Stimulated activated CD8-positive, alpha-beta memory T cell treated with anti-CD3 and anti-CD28 coated beads, Interleukin-7, amount 100 ng/mL, for 24 hours (primary cell): ENCODE measurements around the gene LSM14B.
A peak's percentile ranks its signal among the peaks of the same experiment; 100 is the strongest.
"Not testable (repeated sequence)": the region's sequence is repeated elsewhere in the genome, so short reads cannot be mapped to it uniquely, and the experiment has no call there.

Experiments
- DNase-seq: peaks from one replicate; pipeline ENCODE4 v3.0.0-alpha.2; 2020; ENCODE audit warnings: low read depth

Gene LSM14B

GRCh38 chr20:62121776-62122653, at the start of gene LSM14B:
Gene LSM14B (plus strand): TSS chr20:62122475. CDS start chr20:62122667, 192 bp downstream.
- peak; percentile 93 for DNase-seq

- no peak for DNase-seq
These were observed 49.0 kb upstream of the LSM14B start for GRCh38 chr20:62073323-62073722.

GRCh38 chr20:62079166-62079565, 43.1 kb upstream of the LSM14B start:
- DNase-seq: no peak

- DNase-seq: no peak
These were observed 41.9 kb upstream of the LSM14B start for GRCh38 chr20:62080249-62080990.

- no peak for DNase-seq
These were observed 39.0 kb upstream of the LSM14B start for GRCh38 chr20:62083312-62083711.

- not testable (repeated sequence) for DNase-seq
These were observed 38.1 kb upstream of the LSM14B start for GRCh38 chr20:62084224-62084623.

- DNase-seq: no peak
These were observed 37.1 kb upstream of the LSM14B start for GRCh38 chr20:62085206-62085605.

GRCh38 chr20:62087227-62087626, 35.0 kb upstream of the LSM14B start:
- no peak for DNase-seq

- no peak for DNase-seq
These were observed 34.6 kb upstream of the LSM14B start for GRCh38 chr20:62087632-62088031.

GRCh38 chr20:62088258-62089127, 33.8 kb upstream of the LSM14B start:
- DNase-seq: no peak

- no peak for DNase-seq
These were observed 32.9 kb upstream of the LSM14B start for GRCh38 chr20:62089393-62089792.

- DNase-seq: no peak
These were observed 25.6 kb upstream of the LSM14B start for GRCh38 chr20:62096421-62097380.

- no peak for DNase-seq
These were observed 24.3 kb upstream of the LSM14B start for GRCh38 chr20:62097881-62098407.

GRCh38 chr20:62101078-62101477, 21.2 kb upstream of the LSM14B start:
- no peak for DNase-seq

GRCh38 chr20:62103508-62104233, 18.6 kb upstream of the LSM14B start:
- no peak for DNase-seq

- no peak for DNase-seq
These were observed 18.0 kb upstream of the LSM14B start for GRCh38 chr20:62104234-62104789.

- no peak for DNase-seq
These were observed 17.4 kb upstream of the LSM14B start for GRCh38 chr20:62104791-62105345.

- DNase-seq: no peak
These were observed 16.7 kb upstream of the LSM14B start for GRCh38 chr20:62105592-62105991.

GRCh38 chr20:62111148-62111547, 11.1 kb upstream of the LSM14B start:
- no peak for DNase-seq
